GM21619 (cell line): Measurements from ENCODE around the gene VSTM4.

Source experiments
- ATAC-seq: cut with Tn5 transposase; IDR thresholded peaks from one replicate; pipeline ENCODE4 v1.9.1; 2021; ENCODE audit not compliant: unreplicated experiment

Gene VSTM4

GRCh38 chr10:49115015-49115795 lies at the start of gene VSTM4:
Gene VSTM4, minus strand, starts transcription at chr10:49115522. Its CDS starts 37 bp downstream, at chr10:49115485.
- ATAC-seq, result no peak

- ATAC-seq, result peak; percentile 74
Observed at GRCh38 chr10:49164559-49165188, 49.4 kb upstream of the VSTM4 start.

GRCh38 chr10:49163741-49164140 lies 48.4 kb upstream of the VSTM4 start:
- no peak for ATAC-seq

- no peak for ATAC-seq
Observed at GRCh38 chr10:49162761-49163310, 47.5 kb upstream of the VSTM4 start.

GRCh38 chr10:49162063-49162462 lies 46.7 kb upstream of the VSTM4 start:
- ATAC-seq, result no peak

GRCh38 chr10:49161411-49161997 lies 46.2 kb upstream of the VSTM4 start:
- no peak for ATAC-seq

GRCh38 chr10:49160814-49161213 lies 45.5 kb upstream of the VSTM4 start:
- ATAC-seq, result no peak

GRCh38 chr10:49160110-49160509 lies 44.8 kb upstream of the VSTM4 start:
- ATAC-seq, result no peak

- ATAC-seq, result no peak
Observed at GRCh38 chr10:49158915-49159314, 43.6 kb upstream of the VSTM4 start.

- ATAC-seq, result no peak
Observed at GRCh38 chr10:49158404-49158803, 43.1 kb upstream of the VSTM4 start.

- ATAC-seq, result no peak
Observed at GRCh38 chr10:49157229-49157628, 41.9 kb upstream of the VSTM4 start.

GRCh38 chr10:49154641-49155040 lies 39.3 kb upstream of the VSTM4 start:
- ATAC-seq, result no peak

- ATAC-seq, result no peak
Observed at GRCh38 chr10:49153971-49154370, 38.6 kb upstream of the VSTM4 start.

GRCh38 chr10:49153115-49153514 lies 37.8 kb upstream of the VSTM4 start:
- ATAC-seq, result no peak

- no peak for ATAC-seq
Observed at GRCh38 chr10:49152663-49153062, 37.3 kb upstream of the VSTM4 start.

- ATAC-seq, result no peak
Observed at GRCh38 chr10:49152037-49152436, 36.7 kb upstream of the VSTM4 start.

- no peak for ATAC-seq
Observed at GRCh38 chr10:49151481-49151880, 36.2 kb upstream of the VSTM4 start.

- ATAC-seq, result no peak
Observed at GRCh38 chr10:49151025-49151445, 35.7 kb upstream of the VSTM4 start.

- no peak for ATAC-seq
Observed at GRCh38 chr10:49150426-49150825, 35.1 kb upstream of the VSTM4 start.

GRCh38 chr10:49149881-49150280 lies 34.6 kb upstream of the VSTM4 start:
- no peak for ATAC-seq

GRCh38 chr10:49144058-49144720 lies 28.9 kb upstream of the VSTM4 start:
- ATAC-seq, result no peak
